GM06990 (cell line): ENCODE measurements around the gene MUSTN1.

Experiments
- DNase-seq: peaks from one replicate; pipeline ENCODE4 v3.0.0-alpha.2; 2011; ENCODE audit not compliant: insufficient read length; ENCODE audit errors: extremely low read depth
- H3K27me3 ChIP-seq: replicated peaks from 2 replicates; pipeline ENCODE4 v1.6.0; 2011; ENCODE audit warnings: low read length; ENCODE audit not compliant: control insufficient read depth, insufficient read depth
- H3K36me3 ChIP-seq: 2 replicates; pipeline ENCODE4 v1.5.1; 2011; ENCODE audit warnings: low read length; ENCODE audit not compliant: control insufficient read depth, insufficient read depth
- H3K4me3 ChIP-seq: replicated peaks from 2 replicates; pipeline ENCODE4 v1.5.1; 2011; ENCODE audit warnings: low read depth, mild to moderate bottlenecking, control low read depth, low read length
- CTCF ChIP-seq: IDR thresholded peaks from 2 replicates; pipeline ENCODE4 v1.5.1; 2011; ENCODE audit warnings: low read length, control low read depth, mild to moderate bottlenecking, inconsistent platforms; ENCODE audit not compliant: insufficient read depth, poor library complexity, severe bottlenecking

Gene MUSTN1

GRCh38 chr3:52783211-52783555 is 51.6 kb downstream of the MUSTN1 start:
- Histone ChIP-seq H3K27me3 (no peaks in the 10 kb centered on the region), H3K4me3 (no peak overlapping the region), H3K36me3 (no peaks in the 10 kb centered on the region)
- no peak for DNase-seq
- TF ChIP-seq CTCF = no peak
